GM19238 (cell line): ENCODE measurements around the gene IFI30.

ENCODE experiments used
- DNase-seq: peaks from one replicate; pipeline ENCODE4 v3.0.0; 2011; ENCODE audit warnings: low spot score; ENCODE audit not compliant: insufficient read length

The IFI30 gene

GRCh38 chr19:18173572-18174288 lies at the start of gene IFI30:
IFI30 (plus strand) TSS chr19:18173813; CDS start chr19:18173842, 29 bp downstream.
- DNase-seq: peak; percentile 85

- DNase-seq: no peak
These were observed 49.8 kb upstream of the IFI30 start for GRCh38 chr19:18123819-18124218.

GRCh38 chr19:18126097-18126496 lies 47.5 kb upstream of the IFI30 start:
- DNase-seq: no peak

GRCh38 chr19:18128044-18128443 lies 45.6 kb upstream of the IFI30 start:
- no peak for DNase-seq

- no peak for DNase-seq
These were observed 44.8 kb upstream of the IFI30 start for GRCh38 chr19:18128805-18129204.

GRCh38 chr19:18130523-18131242 lies 42.9 kb upstream of the IFI30 start:
- no peak for DNase-seq

- DNase-seq: no peak
These were observed 41.6 kb upstream of the IFI30 start for GRCh38 chr19:18131841-18132596.

GRCh38 chr19:18135712-18136584 lies 37.7 kb upstream of the IFI30 start:
- no peak for DNase-seq

GRCh38 chr19:18137242-18137641 lies 36.4 kb upstream of the IFI30 start:
- DNase-seq: no peak

- no peak for DNase-seq
These were observed 35.8 kb upstream of the IFI30 start for GRCh38 chr19:18137657-18138339.

GRCh38 chr19:18140473-18140872 lies 33.1 kb upstream of the IFI30 start:
- no peak for DNase-seq

- no peak for DNase-seq
These were observed 32.6 kb upstream of the IFI30 start for GRCh38 chr19:18141031-18141430.

- DNase-seq: no peak
These were observed 29.7 kb upstream of the IFI30 start for GRCh38 chr19:18143902-18144301.

GRCh38 chr19:18144361-18144760 lies 29.3 kb upstream of the IFI30 start:
- no peak for DNase-seq

- no peak for DNase-seq
These were observed 28.7 kb upstream of the IFI30 start for GRCh38 chr19:18144906-18145305.

- DNase-seq: no peak
These were observed 28.1 kb upstream of the IFI30 start for GRCh38 chr19:18145391-18145999.

- no peak for DNase-seq
These were observed 26.2 kb upstream of the IFI30 start for GRCh38 chr19:18147396-18147795.

GRCh38 chr19:18149596-18149975 lies 24.0 kb upstream of the IFI30 start:
- DNase-seq: no peak

GRCh38 chr19:18150776-18151624 lies 22.6 kb upstream of the IFI30 start:
- DNase-seq: no peak
